AG04449 (cell line): ENCODE measurements around the gene PPP1R7.

ENCODE experiments used
- CTCF ChIA-PET: fragments of 350-600 bp; formaldehyde crosslinking; extraction: SDS; loops from one replicate; lab custom pipeline; 2021; ENCODE audit warnings: antibody characterized with exemption; lab: Yijun Ruan, JAX
- POLR2A ChIA-PET: fragments of 400-600, 350-600 bp; formaldehyde crosslinking; extraction: SDS; loops from one replicate; lab custom pipeline; 2020; ENCODE audit warnings: antibody characterized with exemption, inconsistent platforms; lab: Yijun Ruan, JAX
- DNase-seq: peaks from one replicate; pipeline ENCODE4 v3.0.0-alpha.2; 2010; ENCODE audit warnings: low read depth, low spot score
- H3K4me3 ChIP-seq: 2 replicates; pipeline ENCODE4 v1.5.1; 2011; ENCODE audit warnings: low read depth, mild to moderate bottlenecking, control low read depth, low read length
- CTCF ChIP-seq: IDR thresholded peaks from one replicate; pipeline ENCODE4 v1.5.1; 2011; ENCODE audit warnings: mild to moderate bottlenecking, moderate library complexity, low read length, control low read depth, inconsistent platforms; ENCODE audit not compliant: insufficient read depth; ENCODE audit errors: missing control alignments

The PPP1R7 gene

GRCh38 chr2:241179899-241180298 lies 29.6 kb downstream of the PPP1R7 start:
- ChIA-PET CTCF (no interaction called here), POLR2A (interaction anchor here (0.6 kb wide), 1 partner anchor 22 kb away, joined by 3 read pairs; no protein-coding TSS in a partner anchor)
- no peak overlapping the region for H3K4me3 ChIP-seq
- no peak for DNase-seq
- no peak for TF ChIP-seq CTCF

- ChIA-PET POLR2A (no interaction called here), CTCF (no interaction called here)
- no peak for DNase-seq
Observed at GRCh38 chr2:241180495-241180894, 30.2 kb downstream of the PPP1R7 start.

GRCh38 chr2:241182126-241182525 lies 31.9 kb downstream of the PPP1R7 start:
- no peak for TF ChIP-seq CTCF
- no peak overlapping the region for H3K4me3 ChIP-seq
- DNase-seq: no peak
- ChIA-PET POLR2A (no interaction called here), CTCF (no interaction called here)

More at GRCh38 chr2:241180495-241180894, 30.2 kb downstream of the PPP1R7 start:
- no peak overlapping the region for H3K4me3 ChIP-seq
- no peak for TF ChIP-seq CTCF

- CTCF ChIA-PET: interaction anchor here (0.8 to 1.1 kb wide), 2 partner anchors 14 to 331 kb away, joined by 3 read pairs; no protein-coding TSS in a partner anchor
Observed at GRCh38 chr2:241182531-241183133, 32.4 kb downstream of the PPP1R7 start.

GRCh38 chr2:241183221-241183620 lies 33.0 kb downstream of the PPP1R7 start:
- POLR2A ChIA-PET: no interaction called here
- no peak overlapping the region for H3K4me3 ChIP-seq
- no peak for DNase-seq
- no peak for TF ChIP-seq CTCF
- CTCF ChIA-PET: interaction anchor here (0.8 to 1.1 kb wide), 2 partner anchors 15 to 332 kb away, joined by 3 read pairs; no protein-coding TSS in a partner anchor

More at GRCh38 chr2:241182531-241183133, 32.4 kb downstream of the PPP1R7 start:
- H3K4me3 ChIP-seq: no peak overlapping the region
- POLR2A ChIA-PET: no interaction called here
- TF ChIP-seq CTCF: no peak
- DNase-seq: no peak

GRCh38 chr2:241184901-241185300 lies 34.6 kb downstream of the PPP1R7 start:
- ChIA-PET CTCF (no interaction called here), POLR2A (no interaction called here)
- no peak for DNase-seq
- no peak for TF ChIP-seq CTCF
- H3K4me3 ChIP-seq: no peak overlapping the region
